Iris pigment epithelial cell (primary cell): ENCODE measurements around the gene ZMYM3.
A peak's percentile ranks its signal among the peaks of the same experiment; 100 is the strongest.
"Not testable (repeated sequence)": the region's sequence is repeated elsewhere in the genome, so short reads cannot be mapped to it uniquely, and the experiment has no call there.

ENCODE experiments used
- DNase-seq: peaks from one replicate; pipeline ENCODE4 v3.0.0-alpha.2; 2011; ENCODE audit warnings: low read depth

Gene ZMYM3

GRCh38 chrX:71254092-71254963 is at the start of gene ZMYM3:
TSS of gene ZMYM3 (minus strand) at chrX:71254140. CDS start at chrX:71253255, 885 bp downstream.
- peak; percentile 84 for DNase-seq

GRCh38 chrX:71302461-71303213 is 48.7 kb upstream of the ZMYM3 start:
- DNase-seq = peak; percentile 22

- peak; percentile 27 for DNase-seq
These were observed 47.4 kb upstream of the ZMYM3 start, which contains the start of gene ITGB1BP2 for GRCh38 chrX:71301195-71301924. TSS of gene ITGB1BP2 (plus strand) at chrX:71301750. CDS start at chrX:71301807, 57 bp downstream.

DNA sequence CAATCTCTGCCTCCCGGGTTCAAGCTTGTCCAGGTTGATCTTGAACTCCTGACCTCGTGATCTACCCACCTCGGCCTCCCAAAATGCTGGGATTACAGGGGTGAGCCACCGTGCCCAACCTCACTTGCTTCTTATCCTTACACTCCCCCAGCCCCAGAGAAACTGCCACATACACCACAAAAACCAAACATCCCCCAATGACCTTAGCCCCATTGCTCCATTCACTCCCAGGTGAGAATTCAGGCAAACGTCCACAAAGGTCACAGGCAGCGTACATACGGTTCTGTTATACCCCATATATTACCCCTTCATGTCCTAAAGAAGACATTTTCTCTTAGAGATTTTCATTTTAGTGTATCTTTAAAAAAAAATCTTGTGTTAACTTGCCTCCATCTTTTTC is 46.6 kb upstream of the ZMYM3 start:
- DNase-seq = not testable (repeated sequence)

GRCh38 chrX:71300064-71300463 is 46.1 kb upstream of the ZMYM3 start:
- DNase-seq = not testable (repeated sequence)

DNA sequence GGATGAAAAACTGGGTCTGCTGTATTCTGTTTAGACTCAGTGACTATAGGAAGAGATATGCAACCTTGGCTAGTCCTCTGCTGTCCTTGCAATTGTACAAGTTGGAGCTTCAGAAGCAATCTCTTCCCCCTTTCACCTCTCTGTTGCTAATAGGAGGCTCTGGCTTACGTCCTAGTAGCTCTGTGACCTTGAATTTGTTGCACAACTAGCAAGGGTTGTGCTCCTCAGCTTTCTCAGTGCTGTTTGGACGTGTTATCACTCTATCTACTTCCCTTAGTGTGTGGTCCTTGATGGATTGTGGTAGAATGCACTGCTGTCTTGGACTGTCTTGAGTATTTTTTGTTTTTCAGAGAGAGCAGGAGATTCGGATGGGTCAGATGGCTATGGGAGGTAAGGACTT is 44.2 kb upstream of the ZMYM3 start:
- DNase-seq = peak; percentile 68

- no peak for DNase-seq
These were observed 42.9 kb upstream of the ZMYM3 start for GRCh38 chrX:71296806-71297205.

DNA sequence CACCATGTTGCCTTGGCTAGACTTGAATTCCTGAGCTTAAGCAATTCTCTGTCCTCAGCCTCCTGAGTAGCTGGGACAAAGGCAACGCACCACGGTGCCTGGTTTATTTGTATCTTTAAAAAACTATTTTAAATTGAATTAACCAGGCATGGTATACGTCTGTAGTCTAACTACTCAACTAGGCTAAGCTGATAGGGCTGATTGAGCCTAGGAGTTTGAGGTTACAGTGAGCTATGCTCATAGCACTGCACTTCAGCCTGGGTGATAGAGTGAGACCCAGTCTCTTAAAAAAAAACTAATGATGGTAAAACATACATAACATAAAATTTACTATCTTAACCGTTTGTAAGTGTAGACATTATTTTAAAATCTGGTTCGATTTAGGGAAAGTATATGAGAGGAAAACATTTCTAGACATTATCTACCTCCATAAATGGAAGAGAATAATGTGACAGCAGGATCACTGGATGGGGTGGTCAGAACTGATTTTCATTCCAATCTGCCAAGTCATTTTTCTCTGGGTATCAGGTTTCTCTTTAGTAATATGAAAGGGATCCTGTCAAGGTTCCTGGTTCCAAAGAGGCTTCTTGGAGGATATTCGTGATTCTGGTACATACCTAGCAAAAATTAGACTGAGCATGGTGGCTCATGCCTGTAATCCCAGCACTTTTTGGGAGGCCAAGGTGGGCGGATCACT is 38.9 kb upstream of the ZMYM3 start:
- peak; percentile 68 for DNase-seq

DNA sequence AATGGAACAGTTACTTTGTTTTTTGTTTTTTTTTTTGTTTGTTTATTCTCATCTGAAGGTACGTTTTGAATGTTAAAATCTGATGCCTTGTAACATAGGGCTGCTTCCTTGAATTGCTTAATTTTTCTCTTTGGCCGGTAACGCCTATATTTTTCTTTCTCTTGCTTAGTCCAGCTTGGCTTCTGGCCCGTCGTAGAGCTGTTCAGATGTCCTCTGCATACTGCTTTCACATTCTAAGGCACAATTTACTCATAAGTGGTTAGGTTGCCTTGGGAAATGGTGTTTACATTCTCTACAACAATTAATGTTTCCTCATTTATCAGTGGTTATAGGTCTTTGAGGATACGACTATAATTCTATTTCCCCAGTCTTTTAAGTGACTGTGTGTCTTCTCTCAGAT is 37.4 kb upstream of the ZMYM3 start:
- DNase-seq = peak; percentile 79

DNA sequence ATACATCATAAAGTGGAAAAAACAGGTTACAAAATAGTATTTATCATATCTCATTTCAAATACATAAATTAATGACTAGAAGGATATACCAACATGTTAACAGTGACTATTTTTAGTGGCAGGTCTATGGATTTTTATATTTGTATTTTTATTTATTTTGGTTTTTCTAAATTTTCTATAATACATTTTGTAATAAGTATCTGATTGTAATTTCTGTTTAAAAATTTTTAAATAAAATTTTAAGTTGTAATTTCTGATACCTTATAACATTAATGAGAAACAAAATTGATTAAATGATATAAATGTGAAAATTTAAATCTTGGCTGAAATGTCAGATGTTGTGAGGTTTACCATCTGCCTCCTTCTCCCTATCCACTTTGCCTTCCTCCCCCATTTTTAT is 32.0 kb upstream of the ZMYM3 start:
- DNase-seq = no peak

DNA sequence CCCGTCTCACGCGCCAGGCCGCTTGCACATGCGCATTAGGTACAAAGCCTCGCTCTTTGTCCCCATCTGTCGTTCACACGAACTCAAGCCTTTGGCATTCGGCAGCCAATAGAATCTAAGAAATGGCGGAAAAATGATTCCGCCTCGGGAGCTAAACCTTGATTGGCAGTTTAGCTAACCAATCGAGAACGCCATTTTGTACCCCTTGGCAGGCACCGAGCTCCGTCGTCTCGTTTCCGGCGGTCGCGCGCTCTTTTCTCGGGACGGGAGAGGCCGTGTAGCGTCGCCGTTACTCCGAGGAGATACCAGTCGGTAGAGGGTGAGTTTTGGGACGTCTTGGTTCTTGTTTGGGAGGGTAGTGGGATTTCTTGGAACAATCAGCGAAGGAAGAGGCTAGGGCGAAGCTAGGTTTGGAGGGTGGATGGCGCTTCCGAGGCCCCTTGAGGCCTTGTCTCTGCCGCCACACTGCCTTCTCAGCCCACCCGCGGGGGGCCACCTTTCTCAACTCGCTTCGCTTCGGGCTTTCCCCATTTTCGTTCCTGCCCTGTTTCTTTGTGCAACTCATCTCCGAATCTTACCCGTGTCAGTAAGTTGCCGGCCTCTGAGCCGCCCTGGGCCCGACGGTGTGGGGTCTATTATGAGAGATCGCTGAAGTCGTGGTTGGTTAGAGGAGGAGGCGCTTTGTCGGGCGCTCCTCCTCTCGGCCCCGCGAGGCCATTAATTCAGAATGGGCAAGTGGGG is 29.6 kb upstream of the ZMYM3 start, which contains the start of gene NONO:
NONO (plus strand) TSS at position 233 of the 741 bp plus-strand sequence. CDS start 7,003 bp downstream, outside the sequence.
- peak; percentile 98 for DNase-seq

GRCh38 chrX:71282514-71283402 is 28.8 kb upstream of the ZMYM3 start:
- DNase-seq = peak; percentile 62

GRCh38 chrX:71281300-71281699 is 27.4 kb upstream of the ZMYM3 start:
- not testable (repeated sequence) for DNase-seq

- DNase-seq = not testable (repeated sequence)
These were observed 18.4 kb upstream of the ZMYM3 start for GRCh38 chrX:71272313-71272712.

DNA sequence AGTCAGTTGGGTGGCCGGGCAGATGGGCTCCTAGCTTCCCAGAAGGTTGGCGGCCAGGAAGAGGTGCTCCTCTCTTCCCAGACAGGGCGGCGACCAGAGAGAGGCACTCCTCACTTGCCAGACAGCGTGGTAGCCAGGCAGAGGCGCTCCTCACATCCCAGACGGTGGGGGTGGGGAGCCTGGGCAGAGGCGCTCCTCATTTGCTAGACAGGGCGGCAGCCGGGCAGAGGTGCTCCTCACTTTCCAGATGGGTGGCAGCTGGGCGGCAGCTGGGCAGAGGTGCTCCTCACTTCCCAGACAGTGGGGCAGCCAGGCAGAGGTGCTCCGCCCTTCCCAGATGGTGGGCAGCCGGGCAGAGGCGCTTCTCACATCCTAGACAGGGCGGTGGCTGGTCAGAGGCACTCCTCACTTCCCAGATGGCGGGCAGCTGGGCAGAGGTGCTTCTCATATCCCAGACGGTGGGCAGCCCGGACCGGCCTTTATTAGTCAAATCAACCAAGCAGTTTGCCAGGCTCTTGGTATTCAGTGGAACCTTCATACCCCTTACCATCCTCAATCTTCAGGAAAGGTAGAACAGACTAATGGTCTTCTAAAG is 16.0 kb upstream of the ZMYM3 start:
- no peak for DNase-seq

DNA sequence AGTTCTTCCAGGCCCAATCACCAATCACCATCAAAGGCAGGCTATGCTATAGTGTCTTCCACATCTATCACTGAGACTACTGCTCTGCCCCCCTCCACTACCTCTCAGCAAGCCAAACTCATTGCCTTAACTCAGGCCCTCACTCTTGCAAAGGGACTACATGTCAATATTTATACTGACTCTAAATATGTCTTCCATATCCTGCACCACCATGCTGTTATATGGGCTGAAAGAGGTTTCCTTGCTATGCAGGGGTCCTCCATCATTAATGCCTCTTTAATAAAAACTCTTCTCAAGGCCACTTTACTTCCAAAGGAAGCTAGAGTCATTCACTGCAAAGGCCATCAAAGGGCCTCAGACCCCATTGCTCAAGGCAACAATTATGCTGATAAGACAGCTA is 14.7 kb upstream of the ZMYM3 start:
- DNase-seq = not testable (repeated sequence)

DNA sequence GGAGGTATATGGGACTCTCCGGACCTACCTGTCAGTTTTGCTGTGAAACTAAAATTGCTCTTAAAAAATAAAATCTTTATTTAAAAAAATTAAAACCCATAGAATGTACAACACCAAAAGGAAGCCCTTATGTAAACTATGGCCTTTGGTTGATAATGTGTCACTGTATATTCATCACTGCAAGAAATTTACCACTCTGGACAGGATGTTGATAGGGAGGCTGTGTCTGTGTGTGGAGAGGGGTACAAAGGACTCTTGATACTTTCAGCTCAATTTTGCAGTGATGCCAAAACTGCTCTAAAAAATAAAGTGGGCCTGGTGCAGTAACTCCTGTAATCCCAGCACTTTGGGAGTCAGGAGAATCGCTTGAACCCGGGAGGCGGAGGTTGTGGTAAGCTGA is 2.9 kb upstream of the ZMYM3 start:
- DNase-seq = no peak

GRCh38 chrX:71256051-71256450 is 2.1 kb upstream of the ZMYM3 start:
- DNase-seq = peak; percentile 31
